ENCODE data around the gene ABHD18.

GRCh38 chr4:127967141-127967775 lies 2.1 kb downstream of the ABHD18 start:
- no peak for TF ChIP-seq CTCF (IDR thresholded peaks at IDR 0.05; ENCODE audit: insufficient read depth, low read length, poor library complexity, severe bottlenecking)
- no peak for TF ChIP-seq EZH2phosphoT487 (conservative IDR thresholded peaks at IDR 0.05; ENCODE audit: low read length)

Data from SU-DHL-6 (cell line).